Endothelial cell of umbilical vein (primary cell): ENCODE measurements around the gene PIGZ. TPM values are rescaled to one million over a fixed set of nuclear protein-coding genes. Genes with fewer than 3 reads are reported as not detected.

ENCODE experiments used
- BruUV-seq: library from RNA; stranded (reverse); fragments of 400-500 nt; replicated peaks from 2 replicates; lab custom pipeline; 2021; lab: Mats Ljungman, UMichigan
- CTCF ChIA-PET: fragments of 300-600, 350-600 bp; sonication (Branson Sonifier 250); formaldehyde crosslinking; loops from one replicate; lab custom pipeline; 2021; ENCODE audit warnings: antibody characterized with exemption, inconsistent platforms; lab: Charles Lee
- POLR2A ChIA-PET: fragments of 300-600, 350-600 bp; sonication (Branson Sonifier 250); formaldehyde crosslinking; loops from one replicate; lab custom pipeline; 2021; ENCODE audit warnings: antibody characterized with exemption, inconsistent platforms; lab: Charles Lee
- DNase-seq: peaks from one replicate; pipeline ENCODE4 v3.0.0-alpha.2; 2011; ENCODE audit warnings: low read depth, low spot score
- FAIRE-seq: peaks from 2 replicates; lab custom pipeline; 2011; peaks lifted over from hg19 to GRCh38; lab: Jason Lieb, UNC
- H2AFZ ChIP-seq: 2 replicates; pipeline ENCODE4 v1.6.0; 2012; ENCODE audit warnings: low read depth, low read length, control low read depth, inconsistent platforms
- H3K27ac ChIP-seq: 2 replicates; pipeline ENCODE4 v1.5.1; 2011; ENCODE audit warnings: low read depth, mild to moderate bottlenecking, control low read depth, low read length, moderate library complexity; ENCODE audit not compliant: insufficient read depth
- H3K27me3 ChIP-seq, 2 experiments: 2 replicates each; pipeline versions ENCODE4 v1.6.0 to v1.6.1; 2011; ENCODE audit warnings: low read length in 2 of 2, mixed read lengths in 1 of 2; ENCODE audit not compliant: control insufficient read depth in 2 of 2, insufficient read depth in 2 of 2
- H3K36me3 ChIP-seq, 2 experiments: 2 replicates in 1 of 2; 3 replicates in 1 of 2; pipeline ENCODE4 v1.5.1; 2011; ENCODE audit warnings: low read length in 2 of 2, mild to moderate bottlenecking in 1 of 2, moderate library complexity in 1 of 2; ENCODE audit not compliant: control insufficient read depth in 2 of 2, insufficient read depth in 2 of 2; ENCODE audit errors: extremely low read depth in 1 of 2
- H3K4me1 ChIP-seq: 3 replicates; pipeline ENCODE4 v1.5.1; 2011; ENCODE audit warnings: mild to moderate bottlenecking, low read length; ENCODE audit not compliant: control insufficient read depth, insufficient read depth; ENCODE audit errors: extremely low read depth
- H3K4me2 ChIP-seq: 2 replicates; pipeline ENCODE4 v1.6.1; 2011; ENCODE audit warnings: low read length, control low read depth, mixed read lengths; ENCODE audit not compliant: insufficient read depth
- H3K4me3 ChIP-seq, 3 experiments: fragments of 200-600 bp in 1 of 3; sonication (generic), shearing (Covaris generic) in 1 of 3; replicated peaks in 1 of 3; 2 replicates each; pipeline ENCODE4 v1.5.1; 2011 to 2016; ENCODE audit warnings: control low read depth in 3 of 3, low read length in 3 of 3, mild to moderate bottlenecking in 2 of 3, inconsistent platforms in 1 of 3, low read depth in 1 of 3, moderate library complexity in 1 of 3; ENCODE audit not compliant: insufficient read depth in 1 of 3
- H3K79me2 ChIP-seq: 2 replicates; pipeline ENCODE4 v1.6.0; 2012; ENCODE audit warnings: low read length, inconsistent platforms; ENCODE audit not compliant: control insufficient read depth, insufficient read depth
- H3K9ac ChIP-seq: replicated peaks from 2 replicates; pipeline ENCODE3; 2011; ENCODE audit warnings: low read length, control low read depth; ENCODE audit not compliant: insufficient read depth; ENCODE audit errors: extremely low read depth
- H3K9me1 ChIP-seq: replicated peaks from 3 replicates; pipeline ENCODE4 v1.6.0; 2011; ENCODE audit warnings: mild to moderate bottlenecking, low read length; ENCODE audit not compliant: control insufficient read depth, insufficient read depth; ENCODE audit errors: extremely low read depth
- H3K9me3 ChIP-seq: replicated peaks from 2 replicates; pipeline ENCODE4 v1.5.1; 2012; ENCODE audit warnings: low read length, inconsistent platforms; ENCODE audit not compliant: control insufficient read depth, insufficient read depth
- H4K20me1 ChIP-seq: replicated peaks from 2 replicates; pipeline ENCODE3; 2011; ENCODE audit warnings: mild to moderate bottlenecking, low read length; ENCODE audit not compliant: control insufficient read depth, insufficient read depth; ENCODE audit errors: extremely low read depth
- CTCF ChIP-seq, 2 donors: IDR thresholded peaks; 1 replicate in 1 of 2; 2 replicates in 1 of 2; pipeline ENCODE4 v1.5.1; 2011; ENCODE audit warnings: low read length in 2 of 2, mild to moderate bottlenecking in 2 of 2, moderate library complexity in 2 of 2, control low read depth in 1 of 2, inconsistent platforms in 1 of 2, low read depth in 1 of 2; ENCODE audit not compliant: insufficient read depth in 1 of 2; ENCODE audit errors: extremely low read depth in 1 of 2
- EZH2 ChIP-seq: IDR thresholded peaks from 2 replicates; pipeline ENCODE4 v1.6.1; 2012; ENCODE audit warnings: borderline replicate concordance, low read depth, mild to moderate bottlenecking, moderate library complexity, low read length, inconsistent platforms; ENCODE audit not compliant: severe bottlenecking
- JUN ChIP-seq: IDR thresholded peaks from 2 replicates; pipeline ENCODE4 v1.6.1; 2011; ENCODE audit warnings: borderline replicate concordance, low read depth; ENCODE audit not compliant: insufficient read length, insufficient read depth
- MAX ChIP-seq: IDR thresholded peaks from 2 replicates; pipeline ENCODE4 v1.6.1; 2011; ENCODE audit not compliant: insufficient read depth, insufficient read length
- MYC ChIP-seq: IDR thresholded peaks from one replicate; pipeline ENCODE4 v1.6.1; 2011; ENCODE audit warnings: mild to moderate bottlenecking, low read depth, low read length
- POLR2A ChIP-seq: IDR thresholded peaks from 2 replicates; pipeline ENCODE4 v1.6.1; 2012; ENCODE audit warnings: low read depth, mild to moderate bottlenecking, control low read depth, low read length
- POLR2AphosphoS5 ChIP-seq: IDR thresholded peaks from 2 replicates; pipeline ENCODE4 v1.6.1; 2012; ENCODE audit warnings: low read depth, mild to moderate bottlenecking, control low read depth, low read length, moderate library complexity; ENCODE audit not compliant: insufficient read depth
- dilution Hi-C: fragments of 300-500 bp; cut with MboI; formaldehyde crosslinking; loops from one replicate; pipeline ENCODE4 v1.15.0; 2019; ENCODE audit warnings: low sequenced_read_pairs; ENCODE audit not compliant: extremely low pct_ligation_motif_present
- intact Hi-C: fragments of 100-400 bp; cut with micrococcal nuclease; formaldehyde crosslinking; loops from one replicate; pipeline ENCODE4 v1.10.0; 2022
- polyA plus RNA-seq, 4 experiments: library from polyadenylated mRNA; depleted of rRNA in 3 of 4; stranded (reverse) in 3 of 4; unstranded in 1 of 4; fragments of >200 nt; gene quantifications; 2 replicates each; pipeline versions ENCODE4 v1.2.1 to v1.2.3, GENCODE V29; 2011 to 2012; ENCODE audit warnings: missing spikeins in 1 of 4
- total RNA-seq: library from RNA; stranded (reverse); gene quantifications from 2 replicates; pipeline ENCODE4 v1.2.3, GENCODE V29; 2021

Gene PIGZ
- total and polyA plus RNA-seq, 2 donors (not counting 3 experiments of a cell fraction or from before 2014, with no cell fraction given): 6.0 to 6.5 TPM

DNA sequence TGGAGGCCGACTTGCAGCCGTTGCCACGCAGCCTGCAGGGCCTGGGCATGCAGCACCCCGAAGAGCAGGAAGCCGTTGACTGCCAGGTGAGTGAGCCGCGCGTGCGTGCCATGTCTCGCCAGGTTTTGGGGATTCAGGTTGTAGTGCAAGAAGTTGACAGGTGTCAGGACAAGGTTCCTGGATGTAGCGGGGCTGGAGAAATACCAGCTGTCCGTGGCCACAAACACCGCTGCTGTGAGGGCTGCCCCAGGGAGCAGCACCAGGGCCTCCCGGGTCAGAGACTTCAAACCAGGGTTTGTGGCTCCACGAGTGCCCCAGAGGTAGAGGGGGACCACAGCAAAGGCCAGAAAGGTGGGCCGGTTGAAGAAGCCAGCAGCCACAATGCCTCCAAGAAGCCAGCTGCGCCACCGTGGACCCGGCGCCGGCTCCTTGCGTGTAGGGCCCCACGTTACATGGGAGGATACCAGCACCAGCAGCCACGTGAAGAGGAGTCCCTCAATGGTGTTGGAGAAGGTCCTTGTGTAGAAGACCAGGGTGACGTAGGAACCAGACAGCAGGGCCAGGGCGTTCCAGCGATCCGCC is 20.7 kb downstream of the PIGZ start:
- dilution Hi-C loops: no loop called here

More for the DNA sequence above, 20.7 kb downstream of the PIGZ start:
- H3K9me1 ChIP-seq: no peaks in the 10 kb centered on the region
- H3K79me2 ChIP-seq: peaks cover 11% of the 10 kb centered on the region
- no peak overlapping the region for H3K4me2 ChIP-seq
- peaks cover 9% of the 10 kb centered on the region for H3K4me1 ChIP-seq
- H3K9me3 ChIP-seq: no peaks in the 10 kb centered on the region
- no peak for FAIRE-seq
- no peak overlapping the region for H3K4me3 ChIP-seq
- ChIA-PET CTCF (interaction anchor here (1.2 to 1.8 kb wide), 2 partner anchors 22 to 28 kb away, joined by 3 to 10 read pairs; no protein-coding TSS in a partner anchor), POLR2A (no interaction called here)
- H3K27ac ChIP-seq: no peak overlapping the region
- no peak for DNase-seq
- no peaks in the 10 kb centered on the region for H3K27me3 ChIP-seq
- no peak overlapping the region for H3K9ac ChIP-seq
- no peak overlapping the region for H2AFZ ChIP-seq
- H4K20me1 ChIP-seq: no peaks in the 10 kb centered on the region
- intact Hi-C loops: no loop called here
- H3K36me3 ChIP-seq: no peaks in the 10 kb centered on the region
- no peak for TF ChIP-seq CTCF (IDR thresholded peaks at IDR 0.05; ENCODE audit: extremely low read depth in 1 of 2, insufficient read depth in 1 of 2, low read depth in 1 of 2, low read length in 2 of 2)
- TF ChIP-seq MAX: no peak
- no peak for TF ChIP-seq EZH2
- TF ChIP-seq MYC: no peak
- no peak for TF ChIP-seq JUN
- TF ChIP-seq POLR2AphosphoS5: no peak
- no peak for TF ChIP-seq POLR2A
- no TSS peak for BruUV-seq
